Neural progenitor cell (in vitro differentiated cells): Measurements from ENCODE around the gene RRAS. TPM values are rescaled to one million over a fixed set of nuclear protein-coding genes. Genes with fewer than 3 reads are reported as not detected.

Experiments
- DNase-seq: peaks from one replicate; pipeline ENCODE4 v3.0.0-alpha.2; 2016; ENCODE audit warnings: low spot score
- H2AFZ ChIP-seq: fragments of 200-600 bp; sonication (generic); replicated peaks from 2 replicates; pipeline ENCODE4 v1.6.1; 2016; ENCODE audit warnings: antibody characterized with exemption
- H3F3A ChIP-seq: fragments of 200-600 bp; sonication (generic); 2 replicates; pipeline ENCODE4 v1.6.1; 2016; ENCODE audit warnings: antibody characterized with exemption, low read depth
- H3K27ac ChIP-seq: fragments of 200-600 bp; sonication (generic); 2 replicates; pipeline ENCODE4 v1.5.1; 2016; ENCODE audit warnings: mild to moderate bottlenecking
- H3K27me3 ChIP-seq: fragments of 200-600 bp; sonication (generic); 2 replicates; pipeline ENCODE4 v1.6.1; 2016; ENCODE audit warnings: mild to moderate bottlenecking, moderate library complexity
- H3K36me3 ChIP-seq: fragments of 200-600 bp; sonication (generic); 2 replicates; pipeline ENCODE4 v1.5.1; 2016
- H3K4me1 ChIP-seq: fragments of 200-600 bp; sonication (generic); 2 replicates; pipeline ENCODE4 v1.6.1; 2016; ENCODE audit warnings: mixed run types
- H3K4me2 ChIP-seq: fragments of 200-600 bp; sonication (generic); 2 replicates; pipeline ENCODE4 v1.6.1; 2016
- H3K4me3 ChIP-seq: fragments of 200-600 bp; sonication (generic); 2 replicates; pipeline ENCODE4 v1.5.1; 2016
- H3K79me2 ChIP-seq: fragments of 200-600 bp; sonication (generic); 2 replicates; pipeline ENCODE4 v1.6.1; 2016; ENCODE audit warnings: low read depth
- H3K9ac ChIP-seq: fragments of 200-600 bp; sonication (generic); 2 replicates; pipeline ENCODE4 v1.6.1; 2016
- H3K9me3 ChIP-seq: fragments of 200-600 bp; sonication (generic); 2 replicates; pipeline ENCODE4 v1.5.1; 2016; ENCODE audit warnings: low read depth
- H4K20me1 ChIP-seq: fragments of 200-600 bp; sonication (generic); 2 replicates; pipeline ENCODE4 v1.6.1; 2016; ENCODE audit warnings: low read depth
- H3K27ac Mint-ChIP-seq: 3 replicates; pipeline ENCODE4 v1.8.0; 2021; ENCODE audit warnings: mixed read lengths
- H3K27me3 Mint-ChIP-seq: 2 replicates; pipeline ENCODE4 v1.8.0; 2022; ENCODE audit warnings: low read depth, mild to moderate bottlenecking, inconsistent platforms, moderate library complexity, mixed read lengths; ENCODE audit not compliant: insufficient read depth
- H3K36me3 Mint-ChIP-seq: 3 replicates; pipeline ENCODE4 v1.8.0; 2021; ENCODE audit warnings: mixed read lengths
- H3K4me1 Mint-ChIP-seq: 3 replicates; pipeline ENCODE4 v1.8.0; 2021; ENCODE audit warnings: mixed read lengths
- H3K4me3 Mint-ChIP-seq: 3 replicates; pipeline ENCODE4 v1.8.0; 2021; ENCODE audit warnings: mild to moderate bottlenecking, moderate library complexity, mixed read lengths
- H3K9me3 Mint-ChIP-seq: 3 replicates; pipeline ENCODE4 v1.8.0; 2020; ENCODE audit warnings: mixed read lengths
- CTCF ChIP-seq: fragments of 200-600 bp; sonication (generic); IDR thresholded peaks from 2 replicates; pipeline ENCODE4 v1.5.1; 2017; ENCODE audit warnings: antibody characterized with exemption, mild to moderate bottlenecking
- EZH2 ChIP-seq: fragments of 200-600 bp; sonication (generic); IDR thresholded peaks from 2 replicates; pipeline ENCODE4 v1.6.1; 2017; ENCODE audit warnings: antibody characterized with exemption, mild to moderate bottlenecking, moderate library complexity
- EZH2phosphoT487 ChIP-seq: fragments of 200-600 bp; sonication (generic); IDR thresholded peaks from 2 replicates; pipeline ENCODE4 v1.6.1; 2017; ENCODE audit warnings: antibody characterized with exemption
- total RNA-seq: library from RNA; depleted of rRNA; stranded (reverse); fragments of >200 nt; gene quantifications from 2 replicates; pipeline ENCODE4 v1.2.3, GENCODE V29; 2015; ENCODE audit warnings: low replicate concordance

The RRAS gene
- total RNA-seq, 1 donor from 2014 or later: 9.6 TPM

DNA sequence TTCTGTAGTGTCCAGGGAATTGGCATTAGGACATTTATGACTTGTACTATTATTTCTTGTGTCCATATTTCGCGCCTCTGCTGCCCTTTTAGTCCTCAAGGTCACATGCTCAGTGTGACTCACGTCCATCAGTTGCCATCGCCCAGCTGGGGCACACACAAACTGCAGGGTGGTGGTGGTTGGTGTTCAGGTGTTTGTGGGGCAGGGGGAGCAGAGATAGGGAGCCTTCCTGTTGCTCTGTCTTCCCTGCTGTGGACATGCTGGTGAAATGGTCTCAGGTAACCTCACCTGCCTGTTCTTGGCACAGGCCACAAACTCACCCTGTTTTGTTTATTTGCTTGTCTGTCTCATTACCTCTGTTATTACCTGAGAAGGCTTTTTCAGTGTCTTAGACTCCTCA lies 26.6 kb downstream of the RRAS start:
- Histone ChIP-seq H3K9me3 (no peaks in the 10 kb centered on the region), H3K4me3 (no peak overlapping the region), H3K27ac (no peak overlapping the region), H3K4me2 (no peak overlapping the region), H3K27me3 (no peaks in the 10 kb centered on the region), H3F3A (no peaks in the 10 kb centered on the region), H3K79me2 (peaks cover 67% of the 10 kb centered on the region), H2AFZ (no peak overlapping the region), H3K4me1 (no peaks in the 10 kb centered on the region), H3K36me3 (no peaks in the 10 kb centered on the region), H3K9ac (no peak overlapping the region), H4K20me1 (peaks cover 66% of the 10 kb centered on the region)
- no peak for DNase-seq
- peaks cover 26% of the 10 kb centered on the region for H3K36me3 Mint-ChIP-seq
- H3K27me3 Mint-ChIP-seq: peaks cover 9% of the 10 kb centered on the region
- TF ChIP-seq EZH2: no peak
- TF ChIP-seq EZH2phosphoT487: no peak
- TF ChIP-seq CTCF: no peak
- no peaks in the 10 kb centered on the region for H3K9me3 Mint-ChIP-seq
- H3K4me3 Mint-ChIP-seq: no peak overlapping the region
- no peak overlapping the region for H3K27ac Mint-ChIP-seq
- H3K4me1 Mint-ChIP-seq: no peaks in the 10 kb centered on the region

DNA sequence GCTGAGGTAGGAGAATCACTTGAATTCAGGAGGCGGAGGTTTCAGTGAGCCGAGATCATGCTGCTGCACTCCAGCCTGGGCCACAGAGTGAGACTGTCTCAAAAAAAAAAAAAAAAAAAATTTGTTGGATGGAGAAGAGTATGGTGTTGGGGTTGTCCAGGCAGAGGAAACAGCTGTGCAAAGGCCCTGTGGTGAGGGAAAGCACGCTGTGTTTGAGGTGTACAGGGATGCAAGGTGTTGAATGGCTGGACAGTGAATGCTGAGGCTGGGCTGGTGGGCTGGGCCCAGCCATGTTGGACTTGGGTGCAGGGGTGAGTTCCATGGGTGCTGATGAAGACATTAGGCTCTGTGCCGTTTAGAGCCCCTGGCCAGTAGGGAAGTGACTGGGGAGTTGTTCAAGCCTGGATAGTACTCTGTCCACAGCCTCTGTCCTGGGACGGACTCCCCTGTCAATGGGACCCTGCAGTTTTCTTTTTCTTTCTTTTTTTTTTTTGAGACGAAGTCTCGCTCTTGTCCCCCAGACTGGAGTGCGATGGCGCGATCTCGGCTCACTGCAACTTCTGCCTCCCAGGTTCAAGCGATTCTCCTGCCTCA lies 30.3 kb downstream of the RRAS start:
- Mint-ChIP-seq H3K4me1 (no peaks in the 10 kb centered on the region), H3K4me3 (no peak overlapping the region), H3K27me3 (peaks cover 6% of the 10 kb centered on the region), H3K9me3 (no peaks in the 10 kb centered on the region), H3K36me3 (peaks cover 17% of the 10 kb centered on the region), H3K27ac (no peak overlapping the region)
- peaks cover 95% of the 10 kb centered on the region for H3K79me2 ChIP-seq
- H3K9me3 ChIP-seq: no peaks in the 10 kb centered on the region
- H4K20me1 ChIP-seq: peaks cover 87% of the 10 kb centered on the region
- TF ChIP-seq EZH2phosphoT487 (no peak), EZH2 (no peak), CTCF (no peak)
- no peak overlapping the region for H2AFZ ChIP-seq
- no peak overlapping the region for H3K4me2 ChIP-seq
- no peaks in the 10 kb centered on the region for H3K36me3 ChIP-seq
- H3K4me1 ChIP-seq: no peaks in the 10 kb centered on the region
- H3K27ac ChIP-seq: no peak overlapping the region
- no peak overlapping the region for H3K4me3 ChIP-seq
- H3F3A ChIP-seq: no peaks in the 10 kb centered on the region
- H3K27me3 ChIP-seq: no peaks in the 10 kb centered on the region
- DNase-seq: no peak
- H3K9ac ChIP-seq: no peak overlapping the region

GRCh38 chr19:49605605-49606004 lies 34.3 kb downstream of the RRAS start:
- no peak overlapping the region for H3K4me3 ChIP-seq
- H3K36me3 Mint-ChIP-seq: peaks cover 24% of the 10 kb centered on the region
- no peak overlapping the region for H3K4me2 ChIP-seq
- peaks cover 8% of the 10 kb centered on the region for H3K27me3 Mint-ChIP-seq
- H3K4me1 ChIP-seq: no peaks in the 10 kb centered on the region
- H3K79me2 ChIP-seq: peaks cover 98% of the 10 kb centered on the region
- no peaks in the 10 kb centered on the region for H3K27me3 ChIP-seq
- H3K27ac ChIP-seq: no peak overlapping the region
- no peaks in the 10 kb centered on the region for H3K36me3 ChIP-seq
- no peaks in the 10 kb centered on the region for H3F3A ChIP-seq
- no peaks in the 10 kb centered on the region for H3K9me3 Mint-ChIP-seq
- TF ChIP-seq EZH2 (no peak), EZH2phosphoT487 (no peak), CTCF (no peak)
- H2AFZ ChIP-seq: no peak overlapping the region
- no peak overlapping the region for H3K9ac ChIP-seq
- no peaks in the 10 kb centered on the region for H3K4me1 Mint-ChIP-seq
- H3K9me3 ChIP-seq: no peaks in the 10 kb centered on the region
- DNase-seq: no peak
- no peak overlapping the region for H3K4me3 Mint-ChIP-seq
- H4K20me1 ChIP-seq: peaks cover 89% of the 10 kb centered on the region
- no peak overlapping the region for H3K27ac Mint-ChIP-seq
